ENCODE measurements around the gene CYTH3.

The CYTH3 gene

DNA sequence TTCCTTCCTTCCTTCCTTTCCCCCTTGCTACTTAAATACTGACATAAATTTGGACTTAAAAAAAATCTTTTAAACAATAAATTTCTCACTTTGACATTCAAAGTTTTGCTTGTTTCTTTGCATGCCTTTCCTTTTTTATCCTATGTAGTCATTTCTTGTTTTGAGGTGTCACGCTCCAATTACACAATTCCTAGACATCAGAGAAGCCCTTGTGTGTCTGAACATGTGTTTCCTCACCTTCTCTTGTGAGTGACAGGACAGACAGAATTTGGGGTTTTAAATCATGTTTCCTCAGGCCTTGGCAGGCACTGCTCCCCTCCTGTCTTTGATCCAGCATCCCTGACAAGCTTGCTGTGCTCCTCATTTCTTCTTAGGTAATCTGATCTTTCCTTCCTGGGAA, 91.3 kb downstream of the CYTH3 start:
- no peak for DNase-seq (ENCODE audit: low read depth, low spot score)
- no peak for TF ChIP-seq CTCF (IDR thresholded peaks at IDR 0.05; ENCODE audit: insufficient read depth, low read length, missing control alignments)
- POLR2A ChIA-PET = no interaction called here
- CTCF ChIA-PET = interaction anchor here (1.0 kb wide), 1 partner anchor 142 kb away, joined by 3 read pairs; no protein-coding TSS in a partner anchor
- H3K4me3 ChIP-seq (ENCODE audit: low read depth, low read length) = no peak overlapping the region

DNA sequence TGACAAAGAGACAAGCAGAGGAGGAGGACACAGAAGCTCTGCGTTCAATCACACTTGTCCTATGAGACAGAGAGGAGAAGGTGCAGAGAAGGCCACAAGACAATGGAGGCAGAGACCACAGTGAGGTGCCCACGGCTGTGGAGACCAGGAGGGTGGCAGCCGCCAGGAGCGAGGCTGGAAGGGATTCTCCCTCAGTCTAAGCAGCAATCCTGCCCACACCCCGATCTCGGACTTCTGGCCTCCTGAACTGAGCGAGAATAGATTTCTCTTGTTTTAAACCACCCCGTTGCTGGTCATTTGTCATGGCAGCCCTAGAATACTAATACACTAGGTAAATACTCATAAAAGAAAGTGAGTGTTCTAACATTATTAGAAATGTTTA, 92.1 kb downstream of the CYTH3 start:
- POLR2A ChIA-PET = no interaction called here
- no peak overlapping the region for H3K4me3 ChIP-seq (ENCODE audit: low read depth, low read length)
- no peak for TF ChIP-seq CTCF (IDR thresholded peaks at IDR 0.05; ENCODE audit: insufficient read depth, low read length, missing control alignments)
- DNase-seq (ENCODE audit: low read depth, low spot score) = no peak
- CTCF ChIA-PET = interaction anchor here (2.7 kb wide), 1 partner anchor 142 kb away, joined by 9 read pairs; no protein-coding TSS in a partner anchor

DNA sequence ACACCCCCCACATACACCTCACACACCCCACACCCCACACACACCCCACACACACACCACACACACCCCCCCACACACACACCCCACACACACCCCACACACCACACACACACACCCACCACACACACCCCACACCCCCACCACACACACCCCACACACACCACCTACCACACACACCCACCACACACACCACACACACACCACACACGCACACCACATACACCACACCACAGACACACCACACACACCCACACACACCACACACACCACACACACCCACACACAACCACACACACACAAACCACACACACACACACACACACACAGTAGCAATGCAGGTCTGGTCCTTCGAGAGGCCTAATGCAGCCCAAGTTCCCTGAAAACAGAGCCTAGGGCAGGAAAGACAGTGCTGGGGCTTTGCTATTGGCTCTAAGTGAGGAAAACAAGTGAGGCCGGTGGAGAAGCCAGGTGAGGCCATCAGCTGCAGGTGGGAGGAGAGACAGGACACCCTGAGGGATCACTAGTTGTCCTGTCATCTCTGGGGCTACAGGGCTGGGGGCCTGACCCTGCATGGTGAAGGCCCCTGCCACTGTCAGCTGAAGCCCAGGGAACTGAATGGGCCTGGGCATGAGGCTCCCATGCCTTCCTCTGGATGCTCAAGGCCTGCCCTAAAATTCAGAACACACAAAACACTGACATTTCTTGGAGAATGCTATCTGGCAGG, 92.6 kb downstream of the CYTH3 start:
- ChIA-PET CTCF (interaction anchor here (2.7 kb wide), 1 partner anchor 143 kb away, joined by 9 read pairs; no protein-coding TSS in a partner anchor), POLR2A (no interaction called here)
- TF ChIP-seq CTCF (IDR thresholded peaks at IDR 0.05; ENCODE audit: insufficient read depth, low read length, missing control alignments) = no peak
- DNase-seq (ENCODE audit: low read depth, low spot score) = no peak
- H3K4me3 ChIP-seq (ENCODE audit: low read depth, low read length) = no peak overlapping the region

DNA sequence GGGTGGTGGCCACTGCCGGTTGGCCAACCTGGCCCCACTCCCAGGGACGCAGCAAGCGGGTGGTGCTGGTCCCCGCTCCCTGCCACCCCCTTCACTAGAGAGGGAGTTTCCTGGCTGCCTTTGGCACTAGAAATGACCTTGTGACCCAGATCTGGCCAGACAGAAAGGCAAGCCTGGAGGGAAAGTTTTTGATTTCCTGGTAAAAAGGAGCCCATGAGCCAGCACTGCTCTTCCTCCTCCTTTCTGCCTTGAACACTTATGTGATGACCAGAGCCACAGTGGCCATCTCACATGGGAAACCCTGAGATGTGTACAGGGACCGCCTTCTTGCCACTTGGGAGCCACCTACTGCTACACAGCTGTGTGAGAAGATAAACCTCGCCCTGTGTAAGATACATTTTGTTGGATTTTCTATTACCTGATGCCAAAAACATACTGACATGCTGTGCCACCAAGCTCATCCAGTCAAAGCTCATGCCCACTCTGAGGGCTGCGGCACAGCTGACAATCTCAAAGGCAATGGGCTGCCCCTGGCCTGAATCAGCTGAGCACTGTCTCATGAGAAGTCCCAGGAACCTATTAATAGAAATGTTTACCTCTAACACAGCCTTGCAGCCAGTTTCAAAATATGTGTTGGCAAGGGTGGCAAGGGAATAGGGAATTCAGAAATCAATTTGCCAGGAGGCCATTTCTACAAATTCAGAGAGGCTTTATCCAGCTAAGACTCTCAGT, 94.0 kb downstream of the CYTH3 start:
- TF ChIP-seq CTCF (IDR thresholded peaks at IDR 0.05; ENCODE audit: insufficient read depth, low read length, missing control alignments) = no peak
- H3K4me3 ChIP-seq (ENCODE audit: low read depth, low read length) = no peak overlapping the region
- ChIA-PET CTCF (interaction anchor here (0.9 to 2.7 kb wide), 2 partner anchors 18 to 144 kb away, joined by 4 to 9 read pairs; no protein-coding TSS in a partner anchor), POLR2A (no interaction called here)
- no peak for DNase-seq (ENCODE audit: low read depth, low spot score)

DNA sequence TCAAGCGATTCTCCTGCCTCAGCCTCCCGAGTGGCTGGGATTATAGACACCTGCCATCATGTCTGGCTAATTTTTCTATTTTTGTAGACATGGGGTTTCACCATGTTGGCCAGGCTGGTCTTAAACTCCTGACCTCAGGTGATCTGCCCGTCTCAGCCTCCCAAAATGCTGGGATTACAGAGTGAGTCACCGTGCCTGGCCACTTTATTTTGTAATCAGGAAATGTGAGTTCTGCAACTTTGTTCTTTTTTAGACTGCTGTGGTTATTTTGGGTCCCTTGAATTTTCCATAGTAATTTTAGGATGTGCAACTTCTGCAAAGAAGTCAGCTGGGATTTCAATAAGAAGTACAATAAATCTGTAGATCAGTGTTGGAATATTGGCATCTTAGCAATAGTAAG, 96.8 kb downstream of the CYTH3 start:
- CTCF ChIA-PET = interaction anchor here (1.5 kb wide), 2 partner anchors 8 to 16 kb away, joined by 4 read pairs; no protein-coding TSS in a partner anchor
- POLR2A ChIA-PET = no interaction called here
- DNase-seq (ENCODE audit: low read depth, low spot score) = peak; percentile 26

More for the DNA sequence above, 96.8 kb downstream of the CYTH3 start:
- no peak overlapping the region for H3K4me3 ChIP-seq (ENCODE audit: low read depth, low read length)
- TF ChIP-seq CTCF (IDR thresholded peaks at IDR 0.05; ENCODE audit: insufficient read depth, low read length, missing control alignments) = no peak
